Dermis blood vessel endothelial cell (primary cell): ENCODE measurements around the gene LPP. TPM values are rescaled to one million over a fixed set of nuclear protein-coding genes. Genes with fewer than 3 reads are reported as not detected.

Source experiments
- DNase-seq: peaks from one replicate; pipeline ENCODE4 v3.0.0; 2010
- total RNA-seq: library from RNA; depleted of rRNA; stranded (reverse); fragments of >200 nt; gene quantifications from 2 replicates; pipeline ENCODE4 v1.2.3, GENCODE V29; 2014

The LPP gene
- total RNA-seq, 1 donor from 2014 or later: 45.8 TPM

DNA sequence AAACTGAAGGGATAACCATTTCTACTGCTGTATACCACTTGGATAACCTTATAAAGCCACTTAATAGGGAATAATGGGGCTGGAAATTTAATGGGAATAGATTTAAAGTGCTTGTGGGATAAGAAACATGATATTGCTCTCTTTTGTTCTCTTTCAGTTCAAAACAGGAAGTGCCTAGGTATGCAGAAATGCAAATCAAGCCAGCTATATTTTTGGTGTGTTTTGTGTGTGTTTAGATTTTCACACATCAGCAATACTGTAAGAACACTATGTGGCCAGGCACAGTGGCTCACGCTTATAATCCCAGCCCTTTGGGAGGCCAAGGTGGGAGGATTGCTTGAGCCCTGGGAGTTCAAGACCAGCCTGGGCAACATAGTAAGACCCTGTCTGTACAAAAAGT is 575.5 kb downstream of the LPP start:
- no peak for DNase-seq

DNA sequence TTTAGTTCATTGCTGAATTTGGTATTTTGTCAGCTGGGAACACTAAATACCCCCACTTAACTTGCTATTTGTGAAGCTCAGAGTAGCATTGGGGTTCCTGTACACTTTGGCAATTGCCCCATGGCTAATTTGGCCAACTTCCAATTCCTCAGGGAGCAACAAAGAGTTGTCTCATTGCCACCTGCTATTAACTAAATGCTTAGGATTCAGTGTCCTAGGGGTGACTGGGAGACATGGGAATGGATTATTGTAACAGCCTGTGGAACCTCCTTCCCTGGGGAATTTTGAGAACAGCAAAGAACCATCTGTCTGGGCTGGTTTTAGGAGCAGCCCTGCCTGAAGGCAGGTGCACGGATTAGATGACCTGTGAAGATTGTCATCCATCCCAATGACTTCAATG is 580.4 kb downstream of the LPP start:
- peak; percentile 41 for DNase-seq

DNA sequence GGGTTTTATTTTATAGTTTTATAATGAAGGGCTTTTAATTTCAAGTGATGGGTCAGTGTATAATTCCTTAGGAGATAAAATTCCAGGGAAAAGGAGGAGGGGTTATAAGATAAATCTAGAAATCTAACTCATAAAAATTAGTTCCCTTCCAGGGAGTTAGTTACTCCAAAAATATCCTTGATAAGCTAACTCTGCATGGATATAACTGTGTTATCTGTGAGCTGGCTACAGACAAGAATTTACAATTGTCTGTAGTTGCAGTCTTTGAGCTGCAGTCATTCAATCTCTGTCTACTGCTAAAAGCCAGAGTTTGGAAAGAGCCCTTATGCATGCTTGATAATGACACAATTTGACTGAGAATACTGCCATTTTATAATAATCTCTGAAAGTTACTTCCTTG is 585.6 kb downstream of the LPP start:
- no peak for DNase-seq

DNA sequence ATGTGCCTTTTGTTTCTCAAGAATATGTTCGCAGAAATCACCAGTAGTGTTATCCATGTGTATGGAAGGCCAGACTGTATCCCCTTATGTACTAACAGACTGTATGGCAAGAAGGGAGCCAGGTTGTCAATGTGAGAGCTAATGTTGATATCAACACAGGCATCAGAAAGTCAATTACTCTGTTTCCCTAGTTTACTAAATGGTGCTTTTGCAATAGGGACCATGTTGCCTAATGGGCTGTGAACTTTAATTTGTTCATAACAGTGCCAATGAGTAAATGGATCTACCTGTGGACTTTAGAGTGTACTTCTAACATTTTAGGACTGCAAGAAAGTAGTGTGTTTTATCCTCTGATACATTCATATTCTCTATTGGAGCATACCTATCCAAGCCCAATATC is 586.1 kb downstream of the LPP start:
- no peak for DNase-seq

DNA sequence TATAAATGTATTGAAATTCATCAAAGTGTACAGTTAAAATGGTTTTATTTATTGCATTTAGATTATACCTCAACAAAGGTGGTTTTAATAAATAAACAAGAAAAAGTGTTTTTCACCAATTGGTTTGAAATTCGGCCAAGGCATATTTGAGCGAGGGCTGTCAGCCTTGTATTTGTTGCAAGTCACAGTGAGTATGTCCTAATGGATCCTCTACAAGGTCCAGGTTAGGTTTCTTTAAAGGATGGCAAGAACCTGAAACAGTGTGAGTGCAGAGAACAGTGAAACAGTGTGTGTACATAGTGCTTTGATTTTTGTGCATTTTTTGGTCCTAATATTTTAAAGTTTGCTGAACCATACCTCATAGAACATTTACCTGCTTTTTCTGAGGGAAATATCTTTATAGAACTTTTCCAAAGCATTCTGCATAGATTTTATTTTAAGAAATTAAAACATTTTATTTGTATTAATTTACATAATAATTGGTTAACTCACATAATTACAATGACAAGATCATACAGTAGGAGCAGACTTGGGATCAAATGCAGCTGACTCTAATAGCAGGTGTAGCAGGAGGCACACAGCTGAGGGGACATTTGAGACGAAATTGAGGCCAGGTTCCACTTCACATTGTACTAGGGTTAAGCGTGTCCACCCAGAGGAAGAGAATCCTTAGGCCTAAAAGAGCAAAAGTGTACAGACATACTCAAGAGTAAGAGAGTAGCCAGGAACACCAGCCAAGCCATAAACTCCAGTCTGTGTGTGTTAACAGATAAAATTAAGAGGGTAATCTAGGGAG is 589.0 kb downstream of the LPP start:
- DNase-seq: no peak

DNA sequence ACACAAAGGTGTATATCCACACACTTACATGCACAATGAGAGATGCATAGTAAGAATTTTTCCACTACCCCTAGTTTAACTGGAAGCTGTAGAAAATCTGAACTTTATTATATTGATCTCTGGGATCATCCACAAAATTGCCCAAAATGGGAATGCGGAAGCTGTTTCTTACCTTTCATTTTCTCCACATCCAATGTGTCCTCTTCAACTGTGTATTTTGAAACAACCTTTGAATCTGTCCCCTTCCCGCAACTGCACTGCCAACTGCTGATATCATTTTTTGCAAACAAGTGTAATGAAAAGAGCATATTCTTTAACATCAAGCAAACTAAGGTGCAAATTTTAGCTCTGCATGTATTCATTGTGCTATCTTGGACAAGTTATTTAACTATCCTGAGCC is 590.2 kb downstream of the LPP start:
- no peak for DNase-seq

DNA sequence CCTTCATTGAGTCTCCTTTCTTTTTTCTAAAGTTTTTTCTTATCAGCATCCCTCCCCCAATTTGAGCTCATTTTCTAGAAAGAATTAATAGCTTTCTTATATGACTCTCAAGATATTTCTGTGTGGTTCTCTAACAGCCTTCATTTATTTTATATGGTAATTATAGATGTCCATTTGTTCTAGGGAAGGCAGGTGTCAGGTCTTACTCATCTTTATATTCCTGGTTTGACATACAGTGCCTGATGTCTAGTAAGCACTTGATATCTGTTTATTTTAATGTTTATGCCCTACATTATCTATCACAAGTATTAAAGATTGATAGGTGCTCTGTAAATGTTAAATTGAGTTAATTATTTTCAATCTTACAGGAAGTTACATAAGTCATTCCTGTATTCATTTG is 591.1 kb downstream of the LPP start:
- DNase-seq: no peak

DNA sequence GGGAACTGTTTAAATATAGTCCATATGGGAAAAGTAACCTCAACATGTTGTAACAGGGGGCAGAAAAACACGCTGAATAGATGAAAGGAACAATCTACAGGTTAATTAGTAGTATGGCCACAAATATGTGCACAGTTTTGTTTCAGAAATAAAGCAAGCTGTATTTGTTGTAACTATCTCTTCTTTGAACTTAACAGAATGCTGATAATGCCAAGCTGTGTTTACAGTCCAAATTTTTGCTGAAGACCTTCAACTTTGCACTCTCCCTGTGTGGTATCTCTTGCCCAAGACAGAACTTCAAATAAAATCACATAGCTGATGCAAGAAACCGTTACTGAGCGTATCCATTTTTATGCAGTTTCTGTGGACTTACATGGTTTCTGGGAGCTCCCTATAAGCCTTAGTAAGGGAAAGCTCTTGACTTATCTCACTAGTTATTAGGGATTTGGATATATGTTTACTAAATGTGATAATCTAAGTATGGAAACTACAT is 592.4 kb downstream of the LPP start:
- DNase-seq: no peak

DNA sequence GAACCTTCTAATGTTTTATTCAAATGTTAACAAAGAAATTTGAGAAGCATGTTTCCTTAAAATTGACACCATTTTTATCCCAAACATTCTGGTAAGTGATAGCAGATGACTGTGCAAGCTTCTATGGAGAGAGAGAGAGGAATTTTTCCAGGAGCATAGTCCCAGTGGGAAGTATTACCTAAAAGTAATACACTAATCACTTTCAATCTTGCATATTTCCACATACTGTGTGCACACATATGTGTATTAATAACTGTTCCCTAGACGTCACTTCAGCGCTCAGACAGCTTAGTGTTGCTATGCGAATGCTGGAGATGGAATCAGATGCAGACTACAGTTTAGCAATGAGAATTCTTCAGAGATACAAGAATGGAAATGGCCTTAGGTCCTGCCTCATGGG is 593.5 kb downstream of the LPP start:
- no peak for DNase-seq

DNA sequence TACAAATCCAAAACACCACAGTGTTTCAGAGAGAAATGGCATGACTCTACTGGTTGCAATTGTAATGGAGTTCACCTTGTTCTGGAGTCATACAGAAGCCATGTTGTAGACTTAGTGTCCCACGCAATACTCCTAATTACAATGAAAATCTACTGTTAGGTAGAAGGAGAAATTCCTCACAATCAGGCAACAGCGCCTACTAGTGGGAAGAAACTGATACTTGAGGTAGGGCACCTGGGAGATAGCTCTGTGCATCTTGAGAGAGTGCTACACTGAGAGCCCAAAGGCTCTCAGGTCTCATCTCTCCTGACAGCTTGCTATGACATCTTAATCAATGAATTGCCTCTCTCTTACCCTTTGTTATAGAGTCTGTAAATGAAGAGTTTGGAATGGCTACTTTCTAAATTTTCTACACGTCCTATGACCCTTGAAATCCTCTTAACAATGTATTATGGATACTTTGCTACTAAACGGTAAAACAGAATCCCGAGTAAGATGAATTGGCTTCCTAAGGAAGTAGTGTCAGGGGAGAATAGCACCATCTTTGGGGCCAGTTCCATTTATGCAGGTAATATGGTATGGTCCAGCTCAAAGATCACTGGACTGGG is 595.2 kb downstream of the LPP start:
- peak; percentile 50 for DNase-seq

DNA sequence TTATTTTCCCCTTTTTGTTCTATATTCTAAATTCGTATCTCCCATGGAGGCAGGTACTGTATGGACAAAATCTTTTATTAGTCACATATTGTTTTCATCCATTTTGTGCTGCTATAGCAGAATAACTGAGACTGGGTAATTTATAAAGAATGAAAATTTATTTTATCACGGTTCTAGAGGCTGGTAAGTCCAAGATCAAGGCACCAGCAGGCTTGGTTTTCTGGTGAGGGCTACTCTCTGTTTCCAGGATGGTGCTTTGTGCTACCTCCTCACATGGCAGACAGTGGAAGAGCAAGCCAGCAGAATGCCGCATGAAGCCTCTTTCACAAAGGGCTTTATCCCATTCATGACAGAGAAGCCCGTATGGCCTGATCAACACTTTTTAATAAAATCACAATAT is 595.9 kb downstream of the LPP start:
- DNase-seq: no peak

DNA sequence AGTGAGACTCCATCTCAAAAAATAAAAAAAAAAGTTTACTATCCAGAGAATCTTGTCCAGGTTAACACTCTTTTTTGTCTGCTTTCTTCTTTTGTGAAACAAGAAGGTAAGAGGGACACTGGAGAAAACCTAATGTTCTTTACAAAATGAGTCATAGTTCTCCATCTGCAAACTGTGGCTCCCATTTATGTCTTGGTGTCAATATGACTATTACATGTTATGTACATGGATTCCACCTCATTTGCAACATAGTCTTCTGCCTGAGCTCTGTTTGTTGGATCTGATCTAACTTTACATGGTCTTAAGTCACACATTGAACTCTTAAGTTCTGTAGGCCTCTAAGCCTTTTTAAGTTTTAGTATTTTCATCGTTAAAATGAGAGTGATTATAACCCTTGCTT is 596.7 kb downstream of the LPP start:
- no peak for DNase-seq

DNA sequence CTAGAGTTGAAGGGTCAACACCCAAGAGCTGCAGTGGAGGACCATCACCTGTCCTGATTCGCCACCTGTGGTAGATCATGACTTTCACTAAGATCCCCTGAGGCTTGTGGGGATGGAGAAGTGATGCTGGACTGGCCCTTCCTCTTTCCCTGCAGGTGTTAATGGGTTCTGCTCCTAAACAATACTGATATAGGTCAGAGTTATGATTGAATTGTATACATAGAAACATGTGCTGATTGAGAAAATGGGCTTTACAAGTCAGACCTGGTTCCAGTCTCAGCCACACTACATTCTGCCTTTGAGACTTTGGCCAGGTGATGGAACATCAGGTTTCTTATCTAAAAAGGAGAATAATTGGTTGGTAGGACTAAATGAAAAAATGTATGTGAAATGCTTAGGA is 598.9 kb downstream of the LPP start:
- DNase-seq: no peak

DNA sequence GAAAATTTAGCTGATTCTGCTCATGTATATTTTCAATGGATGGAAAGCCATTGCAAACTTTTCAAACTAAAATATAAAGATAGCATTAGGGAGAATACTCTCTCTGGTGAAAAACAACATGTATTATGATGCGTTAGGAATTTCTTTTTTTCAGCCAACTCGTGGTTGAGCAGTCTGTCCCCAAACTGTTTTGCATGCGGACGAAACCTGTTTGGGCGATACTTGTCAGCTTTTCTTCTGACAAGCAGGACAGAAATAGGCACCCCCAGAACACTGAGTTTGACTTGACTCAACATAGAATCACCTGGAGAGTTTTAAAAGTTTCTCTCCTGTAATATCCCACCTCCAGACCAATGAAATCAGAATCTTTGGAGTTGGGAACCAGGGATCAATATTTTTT is 600.3 kb downstream of the LPP start:
- no peak for DNase-seq

DNA sequence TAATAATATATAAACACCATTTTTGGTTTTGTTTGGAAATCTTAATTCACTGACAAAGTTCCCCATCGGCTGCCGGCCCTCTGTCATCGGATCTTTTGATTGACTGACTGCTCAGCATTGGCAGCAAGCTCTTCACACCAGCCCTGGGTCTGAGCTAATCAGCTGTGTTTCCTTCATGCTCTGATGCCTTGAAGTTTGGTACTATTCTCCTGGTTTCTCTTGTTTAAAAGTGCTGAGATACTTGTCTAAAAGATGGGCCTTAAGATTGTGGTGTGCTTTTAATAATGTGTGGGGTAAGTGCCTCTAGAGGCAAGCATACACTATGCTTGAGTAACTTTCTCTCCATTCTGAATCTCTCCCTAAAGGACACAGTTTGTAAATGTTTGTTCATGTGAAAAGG is 602.3 kb downstream of the LPP start:
- no peak for DNase-seq

DNA sequence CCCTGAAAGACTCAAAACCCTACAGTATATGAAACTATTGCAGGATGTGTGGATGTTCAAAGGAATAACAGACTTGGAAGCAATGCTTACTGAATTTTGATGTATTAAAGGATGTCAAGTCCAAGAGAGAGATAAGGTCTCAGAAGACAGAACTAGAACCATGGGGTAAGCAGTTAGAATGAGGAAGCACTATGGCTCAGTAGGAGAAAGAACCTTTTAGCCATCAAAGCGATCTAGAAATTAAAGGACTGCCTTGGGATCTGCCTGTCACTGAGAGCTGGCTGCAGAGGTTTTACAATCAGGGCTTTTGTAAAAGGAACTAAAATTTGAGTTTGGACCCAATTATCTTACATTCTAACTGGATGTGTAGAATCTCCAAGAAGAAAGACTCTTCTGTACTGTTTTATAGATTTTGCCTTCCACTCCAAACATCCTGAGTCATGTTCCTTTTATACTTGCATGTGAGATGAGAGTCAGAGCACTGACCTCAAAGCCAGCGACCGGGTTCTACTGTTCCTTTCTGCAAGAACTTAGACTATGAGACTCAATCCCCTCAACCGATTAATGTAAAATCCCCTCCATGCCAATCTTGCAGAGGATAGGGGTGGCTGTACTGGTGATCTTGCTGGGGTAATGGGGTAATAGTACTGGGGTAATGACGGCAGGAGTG is 605.5 kb downstream of the LPP start:
- DNase-seq: no peak

DNA sequence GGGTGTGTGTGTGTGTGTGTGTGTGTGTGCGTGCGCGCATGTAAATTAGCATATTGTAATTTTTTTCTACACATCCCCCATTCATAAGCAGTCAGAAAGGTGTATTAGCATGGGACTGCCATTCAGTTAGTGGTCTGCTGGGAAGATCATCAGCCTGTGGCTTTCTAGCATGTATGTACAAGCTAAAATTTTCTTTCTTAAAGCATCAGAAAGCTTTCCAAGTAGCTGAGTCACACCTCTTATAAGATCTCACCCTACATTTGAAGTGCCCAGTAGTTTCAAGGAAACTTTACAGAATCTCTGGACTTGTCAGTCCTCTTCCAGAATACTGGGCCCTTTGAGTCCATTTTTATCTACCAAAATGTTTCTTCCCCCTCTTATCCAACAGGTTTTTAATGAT is 606.5 kb downstream of the LPP start:
- no peak for DNase-seq

DNA sequence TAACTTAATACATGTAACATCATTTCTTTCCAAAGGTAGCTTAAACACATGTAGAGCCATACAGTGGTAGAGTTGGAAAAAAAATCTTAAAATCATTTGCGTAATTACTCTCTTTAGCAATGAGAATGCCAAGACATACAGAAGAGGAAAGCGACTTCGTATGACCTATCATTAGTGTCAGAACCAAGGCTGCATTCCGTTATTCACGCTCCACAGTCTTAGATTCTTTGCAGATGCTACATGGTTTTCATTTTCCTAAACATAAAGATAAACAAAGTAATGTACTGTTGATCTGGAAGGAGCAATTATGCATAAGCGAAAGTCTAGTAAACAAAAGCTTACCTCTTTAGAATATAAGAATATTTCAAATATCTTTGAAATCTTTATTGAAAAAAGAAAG is 607.5 kb downstream of the LPP start:
- no peak for DNase-seq

DNA sequence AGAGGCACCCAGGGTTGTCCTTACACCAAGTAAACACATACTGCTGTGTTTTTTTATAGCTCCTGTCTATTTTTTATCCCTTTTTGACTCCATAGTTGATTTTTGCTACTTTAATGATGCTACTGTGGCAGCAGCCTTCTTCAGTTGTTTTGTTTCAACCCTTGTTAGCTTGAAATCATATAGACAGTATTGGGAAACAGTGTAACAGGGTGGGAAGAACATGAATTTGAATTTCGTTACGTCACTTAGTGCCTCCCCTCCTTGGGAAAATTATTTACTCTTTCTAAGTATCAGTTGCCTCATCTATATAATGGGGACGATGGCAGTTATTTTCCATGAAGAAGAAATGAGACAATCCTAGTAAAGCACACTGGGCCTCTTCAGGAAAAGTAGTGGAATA is 608.0 kb downstream of the LPP start:
- no peak for DNase-seq

DNA sequence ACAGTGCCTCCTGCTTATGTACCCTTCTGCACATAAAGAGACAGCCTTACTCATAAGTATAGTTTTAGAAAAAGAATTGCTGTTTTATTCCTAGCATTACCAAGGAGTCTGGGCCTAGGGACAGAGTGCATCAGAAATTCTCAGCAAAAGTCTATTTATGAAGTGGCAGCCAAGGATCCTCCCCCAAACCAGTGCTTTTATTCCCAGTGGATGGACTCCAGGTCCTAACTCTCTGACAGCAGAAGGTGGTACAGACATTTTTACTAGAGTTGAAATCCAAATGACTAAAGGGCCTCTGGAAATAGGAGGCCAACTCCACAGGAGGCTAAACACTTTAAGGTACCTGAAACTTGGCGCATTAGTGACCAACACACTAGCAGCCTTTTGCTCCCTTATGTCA is 610.7 kb downstream of the LPP start:
- no peak for DNase-seq

DNA sequence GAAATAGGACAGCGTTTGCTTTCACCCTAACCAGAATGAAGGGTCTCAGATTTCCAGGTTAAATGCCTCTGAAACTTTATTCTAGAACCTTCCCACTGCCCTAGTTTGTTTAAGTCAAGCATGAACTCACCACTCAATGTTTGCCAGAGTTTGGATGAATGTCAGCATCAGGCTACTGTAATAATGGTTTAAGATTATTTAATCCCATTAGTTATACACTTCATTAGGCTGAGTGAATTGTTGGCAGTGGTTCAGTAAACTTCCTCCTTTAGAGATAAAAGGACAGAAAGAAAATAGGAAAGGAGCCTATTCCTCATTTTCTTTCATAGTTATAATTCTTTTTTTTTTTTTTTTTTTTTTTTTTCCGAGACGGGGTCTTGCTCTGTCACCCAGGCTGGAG is 615.9 kb downstream of the LPP start:
- no peak for DNase-seq

DNA sequence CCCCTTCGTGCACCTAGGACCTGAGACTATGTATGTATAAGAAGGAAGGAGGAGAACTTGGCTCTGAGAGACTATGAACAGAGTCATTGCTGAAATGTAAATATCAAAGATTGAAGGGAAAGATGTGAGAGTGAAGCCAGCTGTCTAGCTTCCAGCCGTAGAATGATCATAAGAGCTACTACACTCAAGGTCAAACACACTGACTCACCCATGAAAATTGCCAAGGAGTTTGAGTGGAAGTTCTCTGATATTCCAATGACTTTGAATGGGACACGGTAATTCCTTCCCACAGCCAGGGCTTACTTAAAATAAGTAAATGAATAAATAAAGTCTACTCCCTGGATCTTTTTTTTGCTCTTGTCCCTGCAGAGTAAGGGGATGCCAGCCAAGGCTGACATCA is 618.9 kb downstream of the LPP start:
- peak; percentile 67 for DNase-seq

DNA sequence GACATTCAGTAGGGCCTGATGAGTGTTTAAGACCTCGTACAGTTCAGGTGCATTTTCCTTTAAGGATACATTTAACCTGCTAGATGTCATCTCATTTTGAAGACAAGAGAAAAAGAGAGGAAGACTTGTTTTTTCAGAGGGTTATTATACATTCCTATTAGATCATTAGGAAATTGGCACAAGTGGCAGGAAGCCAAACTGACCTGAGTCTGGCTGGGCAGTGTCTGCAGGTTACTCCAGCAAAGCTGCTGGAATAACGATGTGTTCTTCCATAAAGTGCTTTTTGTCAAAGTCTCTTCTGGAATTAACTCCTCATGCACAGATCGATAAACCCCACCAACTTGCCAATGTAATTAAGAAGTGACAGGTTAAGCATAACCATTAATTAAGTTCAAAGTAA is 621.5 kb downstream of the LPP start:
- DNase-seq: peak; percentile 33

DNA sequence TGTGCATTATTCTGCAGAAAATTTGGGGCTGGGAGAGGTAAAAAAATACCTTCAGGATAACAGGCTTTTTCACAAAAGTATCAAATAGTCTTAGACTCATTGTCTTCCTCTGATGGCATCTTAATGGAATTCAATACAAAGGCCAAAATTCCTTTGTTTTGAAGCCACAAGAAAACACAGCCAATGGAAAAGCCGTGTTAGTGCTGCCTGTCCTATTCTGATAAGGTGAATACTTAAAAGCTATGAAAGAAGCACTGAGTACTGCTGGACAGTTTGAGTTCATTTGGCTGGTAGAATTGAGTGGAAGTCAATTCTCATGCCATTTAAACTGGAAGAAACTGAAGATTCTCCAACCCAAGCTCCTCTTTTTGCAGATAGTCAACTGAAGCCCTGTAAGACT is 622.5 kb downstream of the LPP start:
- peak; percentile 75 for DNase-seq
